ENCODE measurements around the gene NANOS2.
"Not testable (repeated sequence)": the region's sequence is repeated elsewhere in the genome, so short reads cannot be mapped to it uniquely, and the experiment has no call there.

Gene NANOS2

GRCh38 chr19:45927565-45928261 is 13.1 kb upstream of the NANOS2 start:
- peak; percentile 81 for DNase-seq

GRCh38 chr19:45924891-45925447 is 10.4 kb upstream of the NANOS2 start:
- no peak for DNase-seq

- DNase-seq = peak; percentile 13
These were observed 7.7 kb upstream of the NANOS2 start for GRCh38 chr19:45922281-45922680.

GRCh38 chr19:45920458-45920857 is 5.9 kb upstream of the NANOS2 start:
- no peak for DNase-seq

- DNase-seq = no peak
These were observed 5.1 kb upstream of the NANOS2 start for GRCh38 chr19:45919678-45920077.

GRCh38 chr19:45918721-45919120 is 4.1 kb upstream of the NANOS2 start:
- DNase-seq = no peak

- DNase-seq = no peak
These were observed 3.0 kb upstream of the NANOS2 start for GRCh38 chr19:45917421-45918091.

- no peak for DNase-seq
These were observed 3.3 kb downstream of the NANOS2 start for GRCh38 chr19:45911291-45911690.

- peak; percentile 18 for DNase-seq
These were observed 5.6 kb downstream of the NANOS2 start for GRCh38 chr19:45908956-45909355.

GRCh38 chr19:45906221-45906620 is 8.4 kb downstream of the NANOS2 start:
- peak; percentile 55 for DNase-seq

- DNase-seq = no peak
These were observed 9.6 kb downstream of the NANOS2 start for GRCh38 chr19:45905011-45905410.

- peak; percentile 92 for DNase-seq
These were observed 11.6 kb downstream of the NANOS2 start for GRCh38 chr19:45902651-45903625.

- DNase-seq = no peak
These were observed 12.5 kb downstream of the NANOS2 start, which contains the start of gene MYPOP for GRCh38 chr19:45901912-45902650. Gene MYPOP (minus strand): TSS chr19:45902613. CDS start chr19:45901773, 840 bp downstream.

GRCh38 chr19:45901432-45901911 is 13.1 kb downstream of the NANOS2 start:
- DNase-seq = no peak

- no peak for DNase-seq
These were observed 13.7 kb downstream of the NANOS2 start for GRCh38 chr19:45900738-45901431.

GRCh38 chr19:45899919-45900589 is 14.5 kb downstream of the NANOS2 start:
- no peak for DNase-seq

GRCh38 chr19:45899253-45899652 is 15.3 kb downstream of the NANOS2 start:
- DNase-seq = no peak

GRCh38 chr19:45897261-45897812 is 17.2 kb downstream of the NANOS2 start:
- no peak for DNase-seq

- not testable (repeated sequence) for DNase-seq
These were observed 18.5 kb downstream of the NANOS2 start for GRCh38 chr19:45895983-45896599.

GRCh38 chr19:45895519-45895972 is 19.0 kb downstream of the NANOS2 start:
- DNase-seq = no peak

Measured in HCEC 1CT (cell line).